MM.1S (cell line): ENCODE results near the gene SFXN5.

Experiments used
- CTCF ChIP-seq: fragments of 300-600 bp; sonication (generic); IDR thresholded peaks from 2 replicates; pipeline ENCODE4 v1.5.1; 2016; ENCODE audit warnings: antibody characterized with exemption, low read length, mixed read lengths
- EZH2 ChIP-seq: fragments of 300-600 bp; sonication (generic); optimal IDR thresholded peaks from 2 replicates; pipeline ENCODE3; 2017; ENCODE audit warnings: low read depth, mild to moderate bottlenecking, antibody characterized with exemption, low read length, mixed read lengths
- EZH2phosphoT487 ChIP-seq: fragments of 300-600 bp; sonication (generic); IDR thresholded peaks from 2 replicates; pipeline ENCODE4 v1.6.1; 2018; ENCODE audit warnings: antibody characterized with exemption, low read length

DNA sequence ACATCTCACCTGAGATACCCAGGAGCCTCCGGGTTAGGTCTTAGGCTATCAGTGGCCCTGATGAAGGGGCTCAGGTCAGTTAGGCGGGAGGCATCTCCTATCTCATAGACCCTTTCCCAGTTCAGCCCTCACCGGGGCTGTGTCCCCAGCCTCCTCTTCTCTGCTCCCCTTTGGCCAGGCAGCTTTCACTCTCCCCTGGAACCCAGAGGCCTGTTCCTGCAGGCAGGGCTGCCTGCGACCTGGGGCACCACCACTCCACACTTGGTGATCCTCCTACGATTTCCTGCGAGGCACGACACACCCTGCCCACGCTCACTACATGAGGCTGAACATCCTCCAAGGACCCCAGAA, 51.2 kb downstream of the SFXN5 start:
- TF ChIP-seq CTCF, result no peak
- no peak for TF ChIP-seq EZH2phosphoT487
- no peak for TF ChIP-seq EZH2
